ENCODE data around the gene OSBPL5.

Gene OSBPL5

DNA sequence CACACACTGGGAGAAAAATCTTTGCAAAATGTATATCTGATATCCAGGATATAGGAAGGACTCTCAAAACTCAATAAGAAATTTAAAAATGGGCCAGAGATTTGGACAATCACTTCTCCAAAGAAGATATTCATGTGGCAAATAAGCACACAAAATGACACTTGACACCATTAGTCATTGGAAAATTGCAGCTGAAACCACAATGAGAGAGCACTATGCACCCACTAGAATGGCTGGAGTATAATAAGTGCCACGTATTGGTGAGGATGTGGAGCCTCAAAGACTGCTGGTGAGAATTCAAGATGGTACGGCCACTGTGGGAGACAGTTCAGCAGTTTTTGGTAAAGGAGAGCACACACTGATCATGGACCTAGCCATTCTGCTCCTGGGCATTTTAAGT, 12.8 kb upstream of the OSBPL5 start:
- no peaks in the 10 kb centered on the region for H3K27me3 ChIP-seq (ENCODE audit: insufficient read depth, low read length, poor library complexity, severe bottlenecking)

GRCh38 chr11:3176487-3176886, 11.4 kb upstream of the OSBPL5 start:
- H3K27me3 ChIP-seq (ENCODE audit: insufficient read depth, low read length, poor library complexity, severe bottlenecking): no peaks in the 10 kb centered on the region
- no peaks in the 10 kb centered on the region for H4K20me1 ChIP-seq (ENCODE audit: insufficient read depth, low read length, poor library complexity, severe bottlenecking)
- no peak overlapping the region for H3K4me2 ChIP-seq (ENCODE audit: low read depth, low read length, poor library complexity, severe bottlenecking)
- no peak for TF ChIP-seq EZH2phosphoT487 (IDR thresholded peaks at IDR 0.05; ENCODE audit: borderline replicate concordance)
- no peak for TF ChIP-seq CTCF (conservative IDR thresholded peaks at IDR 0.05; ENCODE audit: low read length)
- no peak overlapping the region for H3K4me3 ChIP-seq (ENCODE audit: low read length, poor library complexity, severe bottlenecking)
- no peaks in the 10 kb centered on the region for H3K4me1 ChIP-seq (ENCODE audit: insufficient read depth, low read length, poor library complexity, severe bottlenecking)
- no peaks in the 10 kb centered on the region for H3K79me2 ChIP-seq (ENCODE audit: insufficient read depth, low read length)
- H3K9ac ChIP-seq (ENCODE audit: low read depth, low read length, poor library complexity, severe bottlenecking): no peak overlapping the region
- H2AFZ ChIP-seq (ENCODE audit: low read length): no peak overlapping the region
- no peaks in the 10 kb centered on the region for H3K36me3 ChIP-seq (ENCODE audit: insufficient read depth, low read length)
- H3K9me2 ChIP-seq (replicated peaks; ENCODE audit: low read depth, low read length): no peaks in the 10 kb centered on the region
- peaks cover 7% of the 10 kb centered on the region; the same call in 1 of the 2 replicates for H3K9me3 ChIP-seq (ENCODE audit: insufficient read depth, low read depth, low read length)
- H3F3A ChIP-seq (ENCODE audit: low read depth): no peaks in the 10 kb centered on the region

More for the DNA sequence above, 12.8 kb upstream of the OSBPL5 start:
- Histone ChIP-seq H3K9me3 (ENCODE audit: insufficient read depth, low read depth, low read length) (peaks cover 7% of the 10 kb centered on the region; the same call in 1 of the 2 replicates), H3K36me3 (ENCODE audit: insufficient read depth, low read length) (no peaks in the 10 kb centered on the region), H4K20me1 (ENCODE audit: insufficient read depth, low read length, poor library complexity, severe bottlenecking) (no peaks in the 10 kb centered on the region), H3F3A (ENCODE audit: low read depth) (no peaks in the 10 kb centered on the region), H3K9me2 (replicated peaks; ENCODE audit: low read depth, low read length) (no peaks in the 10 kb centered on the region), H3K9ac (ENCODE audit: low read depth, low read length, poor library complexity, severe bottlenecking) (no peak overlapping the region), H3K4me1 (ENCODE audit: insufficient read depth, low read length, poor library complexity, severe bottlenecking) (no peaks in the 10 kb centered on the region), H3K4me2 (ENCODE audit: low read depth, low read length, poor library complexity, severe bottlenecking) (no peak overlapping the region), H3K79me2 (ENCODE audit: insufficient read depth, low read length) (no peaks in the 10 kb centered on the region), H2AFZ (ENCODE audit: low read length) (no peak overlapping the region), H3K4me3 (ENCODE audit: low read length, poor library complexity, severe bottlenecking) (no peak overlapping the region)
- no peak for TF ChIP-seq CTCF (conservative IDR thresholded peaks at IDR 0.05; ENCODE audit: low read length)
- no peak for TF ChIP-seq EZH2phosphoT487 (IDR thresholded peaks at IDR 0.05; ENCODE audit: borderline replicate concordance)

DNA sequence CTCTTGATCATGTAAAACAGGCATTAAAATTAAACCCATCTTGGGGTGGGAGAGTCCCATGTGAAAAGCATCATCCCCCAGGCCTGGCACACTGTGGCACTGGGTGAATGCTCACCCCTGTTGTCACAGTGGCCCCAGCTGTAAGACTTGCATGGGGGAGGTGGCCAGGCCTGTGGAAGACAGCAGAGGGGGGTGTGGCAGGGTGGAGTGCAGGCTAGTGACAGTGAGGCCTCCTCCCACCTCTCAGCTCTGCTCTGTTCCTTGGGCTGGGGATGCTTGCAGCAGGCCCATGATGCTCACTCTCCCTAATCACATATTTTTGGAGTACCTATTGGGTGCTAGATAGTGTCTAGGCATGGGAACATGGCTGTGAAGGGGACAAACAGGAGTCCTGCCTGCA, 10.1 kb upstream of the OSBPL5 start:
- Histone ChIP-seq H3F3A (ENCODE audit: low read depth) (no peaks in the 10 kb centered on the region), H2AFZ (ENCODE audit: low read length) (no peak overlapping the region), H3K27me3 (ENCODE audit: insufficient read depth, low read length, poor library complexity, severe bottlenecking) (no peaks in the 10 kb centered on the region), H3K9me3 (ENCODE audit: insufficient read depth, low read depth, low read length) (peaks cover 7% of the 10 kb centered on the region; the same call in 1 of the 2 replicates), H3K4me3 (ENCODE audit: low read length, poor library complexity, severe bottlenecking) (no peak overlapping the region), H3K79me2 (ENCODE audit: insufficient read depth, low read length) (no peaks in the 10 kb centered on the region), H3K4me1 (ENCODE audit: insufficient read depth, low read length, poor library complexity, severe bottlenecking) (no peaks in the 10 kb centered on the region), H4K20me1 (ENCODE audit: insufficient read depth, low read length, poor library complexity, severe bottlenecking) (no peaks in the 10 kb centered on the region), H3K9ac (ENCODE audit: low read depth, low read length, poor library complexity, severe bottlenecking) (no peak overlapping the region), H3K4me2 (ENCODE audit: low read depth, low read length, poor library complexity, severe bottlenecking) (no peak overlapping the region), H3K36me3 (ENCODE audit: insufficient read depth, low read length) (no peaks in the 10 kb centered on the region), H3K9me2 (replicated peaks; ENCODE audit: low read depth, low read length) (no peaks in the 10 kb centered on the region)
- no peak for TF ChIP-seq CTCF (conservative IDR thresholded peaks at IDR 0.05; ENCODE audit: low read length)
- TF ChIP-seq EZH2phosphoT487 (IDR thresholded peaks at IDR 0.05; ENCODE audit: borderline replicate concordance): no peak

Measured in Loucy (cell line).